Keratinocyte (primary cell): ENCODE measurements around the gene GPS1. TPM values are rescaled to one million over a fixed set of nuclear protein-coding genes. Genes with fewer than 3 reads are reported as not detected.

Experiments used
- DNase-seq: peaks from one replicate; pipeline ENCODE4 v3.0.0-alpha.2; 2011; ENCODE audit warnings: low read depth, missing footprints, low spot score
- FAIRE-seq: peaks from 2 replicates; lab custom pipeline; 2011; peaks lifted over from hg19 to GRCh38; lab: Jason Lieb, UNC
- H2AFZ ChIP-seq: 2 replicates; pipeline ENCODE4 v1.6.0; 2012; ENCODE audit warnings: low read length, control low read depth, inconsistent platforms; ENCODE audit not compliant: control insufficient read depth
- H3K27ac ChIP-seq: 2 replicates; pipeline ENCODE4 v1.5.1; 2011; ENCODE audit warnings: low read length; ENCODE audit not compliant: control insufficient read depth, insufficient read depth
- H3K27me3 ChIP-seq: 3 replicates; pipeline ENCODE4 v1.6.0; 2011; ENCODE audit warnings: low read length; ENCODE audit not compliant: control insufficient read depth, insufficient read depth; ENCODE audit errors: extremely low read depth
- H3K36me3 ChIP-seq, 2 experiments: 2 replicates in 1 of 2; 3 replicates in 1 of 2; pipeline ENCODE4 v1.5.1; 2011; ENCODE audit warnings: low read length in 2 of 2, mild to moderate bottlenecking in 1 of 2; ENCODE audit not compliant: control insufficient read depth in 2 of 2, insufficient read depth in 2 of 2; ENCODE audit errors: extremely low read depth in 1 of 2
- H3K4me1 ChIP-seq: 3 replicates; pipeline ENCODE4 v1.5.1; 2011; ENCODE audit warnings: low read length; ENCODE audit not compliant: control insufficient read depth, insufficient read depth; ENCODE audit errors: extremely low read depth
- H3K4me2 ChIP-seq: 3 replicates; pipeline ENCODE4 v1.6.0; 2011; ENCODE audit warnings: low read depth, low read length; ENCODE audit not compliant: control insufficient read depth, insufficient read depth; ENCODE audit errors: extremely low read depth
- H3K4me3 ChIP-seq, 3 experiments: fragments of 200-600 bp in 1 of 3; sonication (generic) in 1 of 3; 2 replicates in 2 of 3; 3 replicates in 1 of 3; pipeline ENCODE4 v1.5.1; 2011 to 2016; ENCODE audit warnings: low read length in 3 of 3, mild to moderate bottlenecking in 3 of 3, control low read depth in 2 of 3, inconsistent platforms in 1 of 3, low read depth in 1 of 3, mixed read lengths in 1 of 3, mixed run types in 1 of 3, moderate library complexity in 1 of 3; ENCODE audit not compliant: control insufficient read depth in 2 of 3, insufficient read depth in 2 of 3; ENCODE audit errors: extremely low read depth in 1 of 3
- H3K79me2 ChIP-seq: 2 replicates; pipeline ENCODE4 v1.6.0; 2012; ENCODE audit warnings: low read length; ENCODE audit not compliant: control insufficient read depth, insufficient read depth
- H3K9ac ChIP-seq: 3 replicates; pipeline ENCODE4 v1.6.0; 2011; ENCODE audit warnings: low read length; ENCODE audit not compliant: control insufficient read depth, insufficient read depth; ENCODE audit errors: extremely low read depth
- H3K9me1 ChIP-seq: 3 replicates; pipeline ENCODE4 v1.6.0; 2011; ENCODE audit warnings: low read length; ENCODE audit not compliant: control insufficient read depth, insufficient read depth; ENCODE audit errors: extremely low read depth
- H3K9me3 ChIP-seq: 2 replicates; pipeline ENCODE4 v1.5.1; 2012; ENCODE audit warnings: low read depth, low read length; ENCODE audit not compliant: control insufficient read depth
- H4K20me1 ChIP-seq: 3 replicates; pipeline ENCODE4 v1.6.0; 2011; ENCODE audit warnings: low read length; ENCODE audit not compliant: control insufficient read depth, insufficient read depth; ENCODE audit errors: extremely low read depth
- EZH2 ChIP-seq: IDR thresholded peaks from one replicate; pipeline ENCODE4 v1.6.1; 2012; ENCODE audit warnings: inconsistent platforms, mild to moderate bottlenecking, low read length, moderate library complexity
- dilution Hi-C: fragments of 300-500 bp; cut with MboI; formaldehyde crosslinking; loops from one replicate; pipeline ENCODE4 v1.7.0; 2020; ENCODE audit warnings: low sequenced_read_pairs; ENCODE audit not compliant: extremely low pct_ligation_motif_present
- polyA plus RNA-seq, 5 experiments: library from polyadenylated mRNA; depleted of rRNA in 3 of 5; stranded (reverse) in 3 of 5; stranded (forward) in 1 of 5; unstranded in 1 of 5; fragments of >200 nt; gene quantifications; 1 replicate in 1 of 5; 2 replicates in 3 of 5; 3 replicates in 1 of 5; pipeline versions ENCODE4 v1.2.1 to v1.2.3, GENCODE V29; 2011 to 2012; ENCODE audit warnings: missing spikeins in 2 of 5, low read depth in 1 of 5, low replicate concordance in 1 of 5
- TF ChIP-seq, protein P1 (sequence below), 3 experiments: IDR thresholded peaks in 1 of 3; conservative IDR thresholded peaks in 1 of 3; optimal IDR thresholded peaks in 1 of 3; 2 replicates in 2 of 3; 3 replicates in 1 of 3; pipeline versions ENCODE3 to v1.5.1; 2011; ENCODE audit warnings: low read length in 3 of 3, mild to moderate bottlenecking in 3 of 3, moderate library complexity in 2 of 3, control low read depth in 1 of 3, inconsistent platforms in 1 of 3; ENCODE audit not compliant: insufficient read depth in 2 of 3; ENCODE audit errors: extremely low read depth in 1 of 3

The GPS1 gene
- polyA plus RNA-seq, 1 donor (not counting 4 experiments of a cell fraction or from before 2014, with no cell fraction given): 60.4 TPM

DNA sequence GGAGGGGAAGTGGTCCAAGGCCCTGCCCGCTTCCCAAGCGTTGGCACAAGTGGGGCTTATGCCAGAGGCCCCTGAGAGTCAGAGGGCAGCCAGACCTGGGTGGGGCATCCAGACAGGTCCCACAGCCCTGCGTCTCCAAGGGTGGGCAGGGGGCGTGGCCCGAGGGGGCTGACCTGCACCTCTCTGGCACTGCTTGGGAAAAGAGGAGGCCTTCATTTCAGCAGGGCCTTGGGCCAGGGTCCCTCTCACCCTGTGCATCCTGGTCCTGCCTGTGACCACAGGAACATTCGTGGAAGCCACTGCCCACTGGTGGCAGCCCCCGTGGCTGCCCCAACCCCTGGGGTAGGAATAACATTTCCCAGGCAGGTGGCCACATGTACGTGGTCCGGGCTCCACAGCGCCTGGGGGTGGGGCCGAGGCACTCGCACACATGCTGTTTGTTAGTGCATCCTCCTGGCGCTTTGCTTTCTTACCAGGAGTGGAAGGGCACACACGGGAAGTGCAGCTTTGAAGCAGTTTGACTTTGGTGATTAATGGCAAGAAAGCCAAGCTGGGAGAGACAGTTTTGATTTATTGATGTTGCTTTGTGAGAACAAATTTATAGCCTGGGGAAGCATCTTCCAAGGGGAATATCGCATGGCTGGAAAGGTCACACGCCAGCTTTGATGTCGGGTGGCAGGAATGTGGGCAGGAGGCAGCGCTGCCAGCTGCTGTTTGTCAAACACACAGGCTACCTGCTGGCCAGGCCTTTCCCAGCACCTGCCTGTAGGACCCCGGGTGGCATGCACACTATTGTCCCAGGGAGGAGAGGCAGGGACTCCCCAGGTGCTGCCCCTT lies 33.3 kb upstream of the GPS1 start:
- H3K4me2 ChIP-seq: no peak overlapping the region
- H3K36me3 ChIP-seq: peaks cover 0 to 4% of the 10 kb centered on the region in 2 experiments
- no peaks in the 10 kb centered on the region for H3K9me1 ChIP-seq
- FAIRE-seq (no peak), DNase-seq (no peak)
- H3K4me3 ChIP-seq: no peak overlapping the region
- no peak overlapping the region for H2AFZ ChIP-seq
- H4K20me1 ChIP-seq: peaks cover 6% of the 10 kb centered on the region
- TF ChIP-seq EZH2: no peak
- TF ChIP-seq, protein P1, sequence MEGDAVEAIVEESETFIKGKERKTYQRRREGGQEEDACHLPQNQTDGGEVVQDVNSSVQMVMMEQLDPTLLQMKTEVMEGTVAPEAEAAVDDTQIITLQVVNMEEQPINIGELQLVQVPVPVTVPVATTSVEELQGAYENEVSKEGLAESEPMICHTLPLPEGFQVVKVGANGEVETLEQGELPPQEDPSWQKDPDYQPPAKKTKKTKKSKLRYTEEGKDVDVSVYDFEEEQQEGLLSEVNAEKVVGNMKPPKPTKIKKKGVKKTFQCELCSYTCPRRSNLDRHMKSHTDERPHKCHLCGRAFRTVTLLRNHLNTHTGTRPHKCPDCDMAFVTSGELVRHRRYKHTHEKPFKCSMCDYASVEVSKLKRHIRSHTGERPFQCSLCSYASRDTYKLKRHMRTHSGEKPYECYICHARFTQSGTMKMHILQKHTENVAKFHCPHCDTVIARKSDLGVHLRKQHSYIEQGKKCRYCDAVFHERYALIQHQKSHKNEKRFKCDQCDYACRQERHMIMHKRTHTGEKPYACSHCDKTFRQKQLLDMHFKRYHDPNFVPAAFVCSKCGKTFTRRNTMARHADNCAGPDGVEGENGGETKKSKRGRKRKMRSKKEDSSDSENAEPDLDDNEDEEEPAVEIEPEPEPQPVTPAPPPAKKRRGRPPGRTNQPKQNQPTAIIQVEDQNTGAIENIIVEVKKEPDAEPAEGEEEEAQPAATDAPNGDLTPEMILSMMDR (optimal IDR thresholded peaks at IDR 0.05 in 1 of 3, IDR thresholded peaks at IDR 0.05 in 1 of 3, conservative IDR thresholded peaks at IDR 0.05 in 1 of 3; ENCODE audit: extremely low read depth in 1 of 3, insufficient read depth in 2 of 3, low read length in 3 of 3): no peak
- H3K4me1 ChIP-seq: peaks cover 26% of the 10 kb centered on the region
- peaks cover 5% of the 10 kb centered on the region for H3K79me2 ChIP-seq
- H3K9ac ChIP-seq: no peak overlapping the region
- dilution Hi-C loops: no loop called here
- no peaks in the 10 kb centered on the region for H3K9me3 ChIP-seq
- H3K27me3 ChIP-seq: no peaks in the 10 kb centered on the region
- no peak overlapping the region for H3K27ac ChIP-seq

DNA sequence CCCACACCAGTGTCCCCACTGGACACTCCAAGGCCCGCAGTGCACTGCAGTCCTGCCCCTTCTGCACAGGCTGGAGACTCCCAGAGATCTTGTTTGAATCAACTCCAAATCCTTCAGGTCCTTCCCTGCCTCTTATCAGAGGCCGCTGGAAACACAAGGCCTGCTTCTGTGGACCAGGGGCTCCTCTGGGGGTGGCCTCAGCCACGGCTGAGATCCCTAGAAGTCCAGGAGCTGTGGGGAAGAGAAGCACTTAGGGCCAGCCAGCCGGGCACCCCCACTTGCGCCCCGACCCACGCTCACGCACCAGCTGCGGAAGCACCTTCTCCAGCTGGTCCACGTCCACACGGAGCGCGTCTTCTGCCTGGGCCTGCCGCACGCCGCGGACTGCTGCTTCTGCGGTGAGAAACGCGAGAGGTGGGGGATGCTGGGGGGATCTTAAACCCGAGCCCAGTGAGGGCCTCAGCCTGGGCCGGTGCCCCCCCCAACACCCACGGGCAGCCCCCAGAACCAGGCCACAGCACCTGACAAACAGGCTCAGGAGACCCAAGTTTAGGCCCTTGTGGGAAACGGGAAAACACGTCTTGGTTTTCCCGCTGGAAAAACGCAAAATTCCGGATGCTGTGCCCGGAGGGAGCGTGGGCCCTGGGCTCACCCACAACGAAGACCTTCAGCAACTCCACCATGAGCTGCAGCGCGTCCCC lies 32.6 kb upstream of the GPS1 start:
- H4K20me1 ChIP-seq: peaks cover 6% of the 10 kb centered on the region
- no peak overlapping the region for H2AFZ ChIP-seq
- DNase-seq: no peak
- no peaks in the 10 kb centered on the region for H3K9me1 ChIP-seq
- H3K9ac ChIP-seq: no peak overlapping the region
- TF ChIP-seq EZH2: no peak
- TF ChIP-seq, protein P1 (optimal IDR thresholded peaks at IDR 0.05 in 1 of 3, IDR thresholded peaks at IDR 0.05 in 1 of 3, conservative IDR thresholded peaks at IDR 0.05 in 1 of 3; ENCODE audit: extremely low read depth in 1 of 3, insufficient read depth in 2 of 3, low read length in 3 of 3): no peak
- H3K4me2 ChIP-seq: no peak overlapping the region
- no peak for FAIRE-seq
- peaks cover 26% of the 10 kb centered on the region for H3K4me1 ChIP-seq
- no peak overlapping the region for H3K27ac ChIP-seq
- H3K79me2 ChIP-seq: peaks cover 5% of the 10 kb centered on the region
- H3K27me3 ChIP-seq: no peaks in the 10 kb centered on the region
- H3K36me3 ChIP-seq: peaks cover 0 to 4% of the 10 kb centered on the region in 2 experiments
- dilution Hi-C loops: no loop called here
- no peak overlapping the region for H3K4me3 ChIP-seq
- no peaks in the 10 kb centered on the region for H3K9me3 ChIP-seq
